Mesenchymal stem cell (in vitro differentiated cells and primary cell): ENCODE results near the gene TOMM7.

Experiments
- DNase-seq: peaks from one replicate; pipeline ENCODE4 v3.0.0-alpha.2; 2013
- H2AFZ ChIP-seq: one replicate; pipeline ENCODE4 v1.6.1; 2013; ENCODE audit warnings: low read depth, mild to moderate bottlenecking, control low read depth, inconsistent platforms, low read length, moderate library complexity
- H2AK5ac ChIP-seq: 2 replicates; pipeline ENCODE4 v1.6.1; 2013; ENCODE audit warnings: low read length, moderate library complexity, mild to moderate bottlenecking, inconsistent platforms; ENCODE audit not compliant: severe bottlenecking
- H2BK120ac ChIP-seq: one replicate; pipeline ENCODE4 v1.6.1; 2013; ENCODE audit warnings: low read depth, mild to moderate bottlenecking, inconsistent platforms, low read length, moderate library complexity
- H2BK12ac ChIP-seq, 2 experiments: one replicate each; pipeline ENCODE4 v1.6.1; 2013; ENCODE audit warnings: inconsistent platforms in 2 of 2, low read length in 2 of 2, mild to moderate bottlenecking in 2 of 2, moderate library complexity in 2 of 2, control low read depth in 1 of 2
- H2BK15ac ChIP-seq: one replicate; pipeline ENCODE4 v1.6.1; 2013; ENCODE audit warnings: mild to moderate bottlenecking, low read depth, inconsistent platforms; ENCODE audit not compliant: poor library complexity, severe bottlenecking
- H2BK5ac ChIP-seq: 2 replicates; pipeline ENCODE4 v1.6.1; 2013; ENCODE audit warnings: low read depth, mild to moderate bottlenecking, low read length, control low read depth, inconsistent platforms; ENCODE audit not compliant: poor library complexity, severe bottlenecking
- H3K14ac ChIP-seq, 2 experiments: one replicate each; pipeline ENCODE4 v1.6.1; 2013; ENCODE audit warnings: inconsistent platforms in 2 of 2, low read length in 2 of 2, control low read depth in 1 of 2, mild to moderate bottlenecking in 1 of 2, moderate library complexity in 1 of 2
- H3K18ac ChIP-seq, 2 experiments: one replicate each; pipeline ENCODE4 v1.6.1; 2013; ENCODE audit warnings: inconsistent platforms in 2 of 2, low read length in 2 of 2, control low read depth in 1 of 2, low read depth in 1 of 2, mild to moderate bottlenecking in 1 of 2
- H3K23ac ChIP-seq, 2 experiments: one replicate each; pipeline ENCODE4 v1.6.1; 2013; ENCODE audit warnings: inconsistent platforms in 2 of 2, low read length in 2 of 2, mild to moderate bottlenecking in 2 of 2, moderate library complexity in 2 of 2, control low read depth in 1 of 2
- H3K27ac ChIP-seq: 2 replicates; pipeline ENCODE4 v1.5.1; 2013; ENCODE audit warnings: mild to moderate bottlenecking, moderate library complexity, low read length, control low read depth, inconsistent platforms; ENCODE audit not compliant: poor library complexity, severe bottlenecking
- H3K27me3 ChIP-seq, 2 experiments: 2 replicates each; pipeline versions ENCODE4 v1.6.1 to v1.7.0; 2013; ENCODE audit warnings: low read length in 2 of 2, mild to moderate bottlenecking in 2 of 2, moderate library complexity in 2 of 2, control low read depth in 1 of 2, inconsistent platforms in 1 of 2; ENCODE audit not compliant: control insufficient read depth in 1 of 2, insufficient read depth in 1 of 2
- H3K36me3 ChIP-seq, 2 experiments: 2 replicates each; pipeline versions ENCODE4 v1.6.1 to v1.7.0; 2013; ENCODE audit warnings: low read length in 2 of 2, control low read depth in 1 of 2, inconsistent platforms in 1 of 2, low read depth in 1 of 2, mild to moderate bottlenecking in 1 of 2; ENCODE audit not compliant: insufficient read depth in 2 of 2, control insufficient read depth in 1 of 2
- H3K4ac ChIP-seq, 2 experiments: one replicate each; pipeline ENCODE4 v1.6.1; 2013; ENCODE audit warnings: inconsistent platforms in 2 of 2, low read length in 2 of 2, mild to moderate bottlenecking in 2 of 2, moderate library complexity in 2 of 2, control low read depth in 1 of 2, low read depth in 1 of 2
- H3K4me1 ChIP-seq: 2 replicates; pipeline ENCODE4 v1.6.1; 2013; ENCODE audit warnings: low read depth, low read length, control low read depth; ENCODE audit not compliant: control insufficient read depth, insufficient read depth
- H3K4me2 ChIP-seq: 2 replicates; pipeline ENCODE4 v1.6.1; 2013; ENCODE audit warnings: low read length, mild to moderate bottlenecking, inconsistent platforms; ENCODE audit not compliant: poor library complexity, severe bottlenecking
- H3K4me3 ChIP-seq, 2 experiments: 2 replicates each; pipeline versions ENCODE4 v1.5.1 to v1.7.0; 2013; ENCODE audit warnings: low read length in 2 of 2, mild to moderate bottlenecking in 2 of 2, control low read depth in 1 of 2, low read depth in 1 of 2; ENCODE audit not compliant: insufficient read depth in 1 of 2
- H3K79me1 ChIP-seq: replicated peaks from 2 replicates; pipeline ENCODE4 v1.6.1; 2013; ENCODE audit warnings: mild to moderate bottlenecking, control low read depth, low read length, inconsistent platforms; ENCODE audit not compliant: poor library complexity, severe bottlenecking
- H3K9ac ChIP-seq: 2 replicates; pipeline ENCODE4 v1.7.0; 2013; ENCODE audit warnings: mild to moderate bottlenecking, low read length, moderate library complexity
- H3K9me3 ChIP-seq: 2 replicates; pipeline ENCODE4 v1.7.0; 2013; ENCODE audit warnings: mild to moderate bottlenecking, low read length; ENCODE audit not compliant: control insufficient read depth
- H4K8ac ChIP-seq: one replicate; pipeline ENCODE4 v1.6.1; 2013; ENCODE audit warnings: inconsistent platforms, mild to moderate bottlenecking, low read length, moderate library complexity
- H4K91ac ChIP-seq: one replicate; pipeline ENCODE4 v1.6.1; 2013; ENCODE audit warnings: mild to moderate bottlenecking, low read length, inconsistent platforms
- whole genome bisulfite sequencing: methylation state at CpG from one replicate; pipeline ENCODE4 v1.1.7; 2013; ENCODE audit warnings: mixed read lengths; 5-methylcytosine and 5-hydroxymethylcytosine counted together

The TOMM7 gene

DNA sequence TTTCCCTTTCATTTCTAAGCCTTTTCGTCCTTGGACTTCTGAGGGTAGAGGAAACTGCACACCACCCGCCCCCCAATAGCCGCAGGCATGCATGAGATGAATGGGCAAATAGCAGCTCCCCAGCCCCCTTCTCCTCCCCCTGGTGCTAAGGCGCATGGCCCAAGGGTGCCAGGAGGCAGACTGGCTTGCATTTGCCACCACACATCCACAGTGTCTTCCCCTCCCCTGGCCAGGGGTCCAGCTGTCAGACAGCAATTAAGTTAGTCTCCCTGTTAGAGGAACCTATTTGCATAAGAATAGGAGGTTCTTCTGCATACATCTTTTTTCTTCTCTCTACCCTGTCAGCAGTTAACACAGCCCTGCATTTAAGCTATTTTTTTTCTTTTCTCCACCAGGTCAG, 20.2 kb downstream of the TOMM7 start:
- Histone ChIP-seq H2BK15ac (no peak overlapping the region), H3K23ac (no peak overlapping the region), H3K4me1 (no peaks in the 10 kb centered on the region), H3K4me2 (no peak overlapping the region), H2BK12ac (no peak overlapping the region), H3K9me3 (no peaks in the 10 kb centered on the region), H2AK5ac (no peak overlapping the region), H4K91ac (no peak overlapping the region), H2BK5ac (no peak overlapping the region), H3K4ac (no peak overlapping the region), H3K79me1 (no peaks in the 10 kb centered on the region), H3K36me3 (no peaks in the 10 kb centered on the region), H2BK120ac (no peak overlapping the region), H3K27me3 (no peaks in the 10 kb centered on the region), H3K14ac (no peak overlapping the region), H4K8ac (no peak overlapping the region), H3K18ac (no peak overlapping the region), H3K4me3 (no peak overlapping the region), H3K9ac (no peak overlapping the region), H2AFZ (no peak overlapping the region), H3K27ac (no peak overlapping the region)
- 87% methylated on average over 4 of the region's 4 CpGs for WGBS
- no peak for DNase-seq

DNA sequence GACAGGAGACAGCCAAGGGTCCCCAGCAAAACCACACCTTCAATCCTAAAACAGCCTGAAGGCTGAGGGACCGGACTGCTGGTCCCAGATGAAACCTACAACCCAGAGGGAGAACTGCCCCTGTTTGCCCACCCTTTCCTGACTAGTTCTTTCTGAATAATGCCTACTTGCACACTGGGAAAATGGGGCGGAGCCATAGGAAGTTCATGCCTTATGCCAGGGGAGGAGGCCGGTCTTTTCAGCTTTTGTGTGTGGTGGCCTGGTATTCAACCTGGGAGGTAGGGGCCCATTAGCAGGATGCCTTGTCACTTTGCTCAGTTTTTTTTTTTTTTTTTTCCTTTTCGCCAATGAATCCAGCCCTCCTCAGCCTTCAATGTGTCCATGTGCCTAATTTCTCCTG, 20.7 kb downstream of the TOMM7 start:
- no peaks in the 10 kb centered on the region for H3K79me1 ChIP-seq
- no peak overlapping the region for H3K4me2 ChIP-seq
- H3K14ac ChIP-seq, result no peak overlapping the region
- WGBS, result 90% methylated on average over 2 of the region's 4 CpGs
- no peak overlapping the region for H3K18ac ChIP-seq
- no peak for DNase-seq
- no peak overlapping the region for H4K8ac ChIP-seq
- no peak overlapping the region for H2BK120ac ChIP-seq
- H3K27me3 ChIP-seq, result no peaks in the 10 kb centered on the region
- no peak overlapping the region for H3K4me3 ChIP-seq
- no peak overlapping the region for H3K4ac ChIP-seq
- H3K27ac ChIP-seq, result no peak overlapping the region
- no peak overlapping the region for H2AFZ ChIP-seq
- no peak overlapping the region for H4K91ac ChIP-seq
- H2BK15ac ChIP-seq, result no peak overlapping the region
- H3K23ac ChIP-seq, result no peak overlapping the region
- H3K4me1 ChIP-seq, result no peaks in the 10 kb centered on the region
- no peak overlapping the region for H2BK12ac ChIP-seq
- no peak overlapping the region for H2AK5ac ChIP-seq
- no peak overlapping the region for H2BK5ac ChIP-seq
- H3K36me3 ChIP-seq, result no peaks in the 10 kb centered on the region
- no peak overlapping the region for H3K9ac ChIP-seq
- no peaks in the 10 kb centered on the region for H3K9me3 ChIP-seq

DNA sequence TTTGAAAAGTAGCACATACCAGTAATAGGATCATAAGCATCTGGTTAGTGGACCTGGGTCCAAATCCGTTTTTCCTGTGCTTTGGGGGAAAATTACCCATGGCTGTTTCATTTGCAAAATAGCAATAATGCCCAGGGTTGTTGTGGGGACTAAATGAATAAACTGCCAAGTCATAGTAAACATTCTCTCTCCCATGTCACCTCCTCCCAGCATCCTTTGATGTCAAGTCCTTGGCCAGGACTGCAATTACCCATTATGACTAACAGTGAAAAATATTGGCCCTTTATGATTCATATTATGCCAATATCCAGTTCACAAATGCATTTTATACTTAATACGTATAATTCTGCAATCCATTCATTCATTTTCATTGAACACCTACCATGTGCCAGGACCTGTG, 23.0 kb downstream of the TOMM7 start:
- no peak overlapping the region for H3K9ac ChIP-seq
- no peak overlapping the region for H2AFZ ChIP-seq
- no peak overlapping the region for H4K8ac ChIP-seq
- H3K36me3 ChIP-seq, result no peaks in the 10 kb centered on the region
- no peak overlapping the region for H2BK15ac ChIP-seq
- no peaks in the 10 kb centered on the region for H3K4me1 ChIP-seq
- H3K4me2 ChIP-seq, result no peak overlapping the region
- no peak overlapping the region for H3K23ac ChIP-seq
- H3K14ac ChIP-seq, result no peak overlapping the region
- DNase-seq, result no peak
- no peak overlapping the region for H2BK5ac ChIP-seq
- WGBS, result 68% methylated on average over 2 of the region's 2 CpGs
- H3K18ac ChIP-seq, result no peak overlapping the region
- no peak overlapping the region for H3K4ac ChIP-seq
- H3K27ac ChIP-seq, result no peak overlapping the region
- no peaks in the 10 kb centered on the region for H3K27me3 ChIP-seq
- H3K9me3 ChIP-seq, result no peaks in the 10 kb centered on the region
- H3K4me3 ChIP-seq, result no peak overlapping the region
- no peaks in the 10 kb centered on the region for H3K79me1 ChIP-seq
- no peak overlapping the region for H2BK120ac ChIP-seq
- no peak overlapping the region for H4K91ac ChIP-seq
- H2BK12ac ChIP-seq, result no peak overlapping the region
- H2AK5ac ChIP-seq, result no peak overlapping the region

DNA sequence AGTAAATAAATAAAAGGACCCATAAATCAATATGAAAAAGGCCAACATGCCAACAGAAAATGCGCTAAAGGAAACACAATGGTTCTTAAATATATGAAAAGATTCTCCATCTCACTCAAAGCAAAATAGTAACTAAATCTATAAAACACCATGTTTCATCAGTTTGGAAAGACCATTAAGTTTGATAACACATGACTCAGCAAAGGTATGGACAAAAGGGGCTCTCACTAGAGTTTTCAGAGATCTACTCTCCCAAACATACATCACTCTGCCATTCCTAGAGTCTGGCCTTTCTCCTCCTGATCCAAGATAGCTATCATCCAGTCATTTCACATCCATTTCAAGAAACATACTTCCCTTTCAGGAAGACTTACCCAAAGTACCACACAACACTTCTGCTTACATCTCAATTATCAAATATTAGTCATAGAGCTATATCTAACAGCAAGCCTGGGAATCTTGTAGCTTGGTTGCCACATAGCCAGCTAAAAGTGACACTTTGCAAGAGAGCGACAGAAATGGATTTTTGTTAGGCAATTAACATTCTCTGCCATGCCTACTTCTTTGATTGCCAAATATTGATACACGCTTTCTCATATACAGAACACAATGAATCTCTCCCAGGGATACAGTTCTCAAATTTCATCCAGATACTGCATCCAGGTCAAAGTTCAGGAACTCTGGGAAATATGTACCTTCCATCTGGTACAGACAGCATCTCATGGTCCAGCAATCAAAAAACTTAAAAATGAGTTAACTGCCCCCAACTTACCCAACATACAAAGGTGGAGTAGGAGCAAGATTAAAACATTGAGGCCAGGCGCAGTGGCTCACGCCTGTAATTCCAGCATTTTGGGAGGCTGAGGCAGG, 28.8 kb downstream of the TOMM7 start:
- H3K4me1 ChIP-seq, result peaks cover 2% of the 10 kb centered on the region
- H3K18ac ChIP-seq, result no peak overlapping the region
- no peak overlapping the region for H4K91ac ChIP-seq
- H2BK120ac ChIP-seq, result no peak overlapping the region
- no peak overlapping the region for H2AFZ ChIP-seq
- H3K36me3 ChIP-seq, result no peaks in the 10 kb centered on the region
- H3K9ac ChIP-seq, result no peak overlapping the region
- H3K4me2 ChIP-seq, result no peak overlapping the region
- no peaks in the 10 kb centered on the region for H3K9me3 ChIP-seq
- H3K4ac ChIP-seq, result no peak overlapping the region
- no peak overlapping the region for H2BK5ac ChIP-seq
- no peak overlapping the region for H4K8ac ChIP-seq
- H3K23ac ChIP-seq, result no peak overlapping the region
- H3K4me3 ChIP-seq, result no peak overlapping the region
- no peak overlapping the region for H2BK15ac ChIP-seq
- no peak for DNase-seq
- 96% methylated on average over 5 of the region's 5 CpGs for WGBS
- no peaks in the 10 kb centered on the region for H3K79me1 ChIP-seq
- H3K27ac ChIP-seq, result no peak overlapping the region
- H2AK5ac ChIP-seq, result no peak overlapping the region
- no peak overlapping the region for H2BK12ac ChIP-seq
- no peaks in the 10 kb centered on the region for H3K27me3 ChIP-seq
- H3K14ac ChIP-seq, result no peak overlapping the region
